ENCODE results near the gene MEST.
"Not testable (repeated sequence)": the region's sequence is repeated elsewhere in the genome, so short reads cannot be mapped to it uniquely, and the experiment has no call there.

Gene MEST

GRCh38 chr7:130515315-130516040 is 23.6 kb downstream of the MEST start:
- intact Hi-C loops (cut with DNase I): no loop called here
- DNase-seq: no peak

GRCh38 chr7:130521258-130521951 is 29.5 kb downstream of the MEST start:
- intact Hi-C loops (cut with DNase I): no loop called here
- no peak for DNase-seq

GRCh38 chr7:130523519-130524125 is 31.7 kb downstream of the MEST start:
- intact Hi-C loops (cut with DNase I); DNase-seq: not testable (repeated sequence)

GRCh38 chr7:130524628-130525027 is 32.7 kb downstream of the MEST start:
- DNase-seq: no peak

GRCh38 chr7:130527752-130528355 is 36.0 kb downstream of the MEST start:
- peak in 2 of 10 donors; percentile 29 to 34 for DNase-seq
- intact Hi-C loops (cut with DNase I): not testable (repeated sequence)

More at GRCh38 chr7:130524628-130525027, 32.7 kb downstream of the MEST start:
- intact Hi-C loops (cut with DNase I): no loop called here

GRCh38 chr7:130529417-130529816 is 37.5 kb downstream of the MEST start:
- intact Hi-C loops (cut with DNase I): no loop called here
- DNase-seq: no peak

- DNase-seq: not testable (repeated sequence)
Measured at GRCh38 chr7:130537894-130538293, 46.0 kb downstream of the MEST start.

GRCh38 chr7:130541287-130541686 is 49.4 kb downstream of the MEST start:
- DNase-seq; intact Hi-C loops (cut with DNase I): not testable (repeated sequence)

More at GRCh38 chr7:130537894-130538293, 46.0 kb downstream of the MEST start:
- intact Hi-C loops (cut with DNase I): not testable (repeated sequence)

- intact Hi-C loops (cut with DNase I): not testable (repeated sequence)
Measured at GRCh38 chr7:130542297-130542696, 50.4 kb downstream of the MEST start.

GRCh38 chr7:130543487-130544010 is 51.7 kb downstream of the MEST start:
- intact Hi-C loops (cut with DNase I): no loop called here
- no peak for DNase-seq

More at GRCh38 chr7:130542297-130542696, 50.4 kb downstream of the MEST start:
- DNase-seq: not testable (repeated sequence)

- intact Hi-C loops (cut with DNase I): no loop called here
- DNase-seq: no peak
Measured at GRCh38 chr7:130544356-130544755, 52.5 kb downstream of the MEST start.

GRCh38 chr7:130553398-130554029 is 61.6 kb downstream of the MEST start:
- DNase-seq: no peak
- intact Hi-C loops (cut with DNase I): no loop called here

- no peak for DNase-seq
Measured at GRCh38 chr7:130554481-130554880, 62.6 kb downstream of the MEST start.

More at GRCh38 chr7:130554481-130554880, 62.6 kb downstream of the MEST start:
- intact Hi-C loops (cut with DNase I): no loop called here

All from posterior cingulate gyrus (tissue), 11 donors.